Lung (tissue), 5 donors: ENCODE results near the gene ZCCHC10. TPM values are rescaled to one million over a fixed set of nuclear protein-coding genes. Genes with fewer than 3 reads are reported as not detected.

Experiments used
- polyA plus RNA-seq, 2 donors: library from polyadenylated mRNA; stranded (reverse); fragments of 200-250 nt; gene quantifications; one replicate each; pipeline ENCODE4 v1.2.1, GENCODE V29; 2013
- small RNA-seq: library from RNA; depleted of rRNA; stranded (forward); fragments of <200 nt; gene quantifications from one replicate; pipeline ENCODE3, GENCODE V24; 2014; ENCODE audit warnings: low replicate concordance
- total RNA-seq, 2 donors: library from RNA; depleted of rRNA in 1 of 2; stranded (reverse); fragments of >200 nt in 1 of 2; gene quantifications; one replicate each; pipeline ENCODE4 v1.2.1, GENCODE V29; 2014 to 2021
- donor health status: Bipolar disorder and iron deficiency.
- donor health status: healthy.
- donor health status: DM: yes; HTN: yes; CAD: no.

ZCCHC10 gene
- total and polyA plus RNA-seq, 4 donors: 15.3 to 31.3 (median 24.8) TPM

Small RNA genes lying within 50 kb of the gene (small RNA-seq; reads per million reads assigned to genes)
- gene AC113410.1 (not detected), gene AC113410.3 (not detected), gene ATP6V0E1P1 (not detected), gene RF00019 (not detected)

Other genes starting within 250 kb of the ZCCHC10 start
- gene SEPTIN8, start 249.3 kb downstream of the ZCCHC10 start, total RNA-seq: 10 to 100 TPM; 27.5 to 37.8 TPM
- gene SEPTIN8, start 249.3 kb downstream of the ZCCHC10 start, polyA plus RNA-seq: 10 to 100 TPM; 12.4 to 16.5 TPM
- under 1 TPM; 0.14 to 0.98 TPM for gene SOWAHA, start 213.2 kb downstream of the ZCCHC10 start, total RNA-seq
- gene SOWAHA, start 213.2 kb downstream of the ZCCHC10 start, polyA plus RNA-seq: under 1 TPM; 0.06 to 0.10 TPM
- gene SHROOM1, start 195.9 kb downstream of the ZCCHC10 start, total RNA-seq: 10 to 100 TPM in 1 of 2 donors, 1 to 10 TPM in 1; 7.0 to 21.9 TPM
- 10 to 100 TPM in 1 of 2 donors, 1 to 10 TPM in 1; 7.9 to 15.0 TPM for gene SHROOM1, start 195.9 kb downstream of the ZCCHC10 start, polyA plus RNA-seq
- under 1 TPM; 0.25 to 0.37 TPM for gene GDF9, start 160.1 kb downstream of the ZCCHC10 start, total RNA-seq
- gene GDF9, start 160.1 kb downstream of the ZCCHC10 start, polyA plus RNA-seq: under 1 TPM; 0.14 to 0.28 TPM
- 100 to 1,000 TPM in 1 of 2 donors, 10 to 100 TPM in 1; 99.0 to 359 TPM for gene UQCRQ, start 159.9 kb downstream of the ZCCHC10 start, total RNA-seq
- gene UQCRQ, start 159.9 kb downstream of the ZCCHC10 start, polyA plus RNA-seq: 100 to 1,000 TPM; 232 to 528 TPM
- gene LEAP2, start 152.9 kb downstream of the ZCCHC10 start, total RNA-seq: 1 to 10 TPM in 1 of 2 donors, under 1 TPM in 1; 0.98 to 3.1 TPM
- 1 to 10 TPM in 1 of 2 donors, under 1 TPM in 1; 0.50 to 1.6 TPM for gene LEAP2, start 152.9 kb downstream of the ZCCHC10 start, polyA plus RNA-seq
- 100 to 1,000 TPM in 1 of 2 donors, 10 to 100 TPM in 1; 66.5 to 103 TPM for gene AFF4, start 62.9 kb downstream of the ZCCHC10 start, total RNA-seq
- gene AFF4, start 62.9 kb downstream of the ZCCHC10 start, polyA plus RNA-seq: 10 to 100 TPM in 1 of 2 donors, 1 to 10 TPM in 1; 8.9 to 17.4 TPM
- 10 to 100 TPM; 59.8 to 65.3 TPM for gene HSPA4, start 25.5 kb upstream of the ZCCHC10 start, total RNA-seq
- 100 to 1,000 TPM in 1 of 2 donors, 10 to 100 TPM in 1; 33.0 to 102 TPM for gene HSPA4, start 25.5 kb upstream of the ZCCHC10 start, polyA plus RNA-seq